Thyroid gland (tissue), 4 donors: Measurements from ENCODE around the gene MX2. TPM values are rescaled to one million over a fixed set of nuclear protein-coding genes. Genes with fewer than 3 reads are reported as not detected.

ENCODE experiments used
- DNase-seq, 2 donors: peaks; one replicate each; pipeline ENCODE4 v3.0.0-alpha.2; 2019
- H3K27ac ChIP-seq, 3 donors: fragments of 200-600 bp; sonication (generic); 1 replicate in 2 of 3; 2 replicates in 1 of 3; pipeline ENCODE4 v1.5.1; 2016 to 2019; ENCODE audit warnings: mild to moderate bottlenecking in 1 of 3, moderate library complexity in 1 of 3
- H3K27me3 ChIP-seq: fragments of 200-600 bp; sonication (generic); one replicate; pipeline ENCODE4 v1.5.1; 2019
- H3K36me3 ChIP-seq, 2 donors: fragments of 200-600 bp; sonication (generic); one replicate each; pipeline ENCODE4 v1.5.1; 2016 to 2019
- H3K4me1 ChIP-seq, 2 donors: fragments of 200-600 bp; sonication (generic); one replicate each; pipeline ENCODE4 v1.5.1; 2017 to 2019
- H3K4me3 ChIP-seq, 3 donors: fragments of 200-600 bp; sonication (generic); replicated peaks in 1 of 3; 1 replicate in 2 of 3; 2 replicates in 1 of 3; pipeline ENCODE4 v1.5.1; 2016; ENCODE audit warnings: mild to moderate bottlenecking in 1 of 3
- H3K9me3 ChIP-seq: fragments of 200-600 bp; sonication (generic); one replicate; pipeline ENCODE4 v1.5.1; 2017
- POLR2A ChIP-seq, 2 donors: fragments of 450-650 bp; IDR thresholded peaks; one replicate each; pipeline ENCODE4 v1.6.1; 2017; ENCODE audit warnings: antibody characterized with exemption in 2 of 2, mild to moderate bottlenecking in 2 of 2, moderate library complexity in 1 of 2
- WGBS, 2 donors: methylation state at CpG; one replicate each; pipeline ENCODE4 v1.1.5; 2017; 5-methylcytosine and 5-hydroxymethylcytosine counted together
- intact Hi-C: fragments of 100-400 bp; cut with DNase I; formaldehyde crosslinking; loops from one replicate; pipeline ENCODE4 v1.15.1; 2023
- total RNA-seq, 4 donors: library from RNA; depleted of rRNA; stranded (reverse); fragments of >200 nt; gene quantifications; one replicate each; pipeline ENCODE4 v1.2.3, GENCODE V29; 2016
- TF ChIP-seq, protein P1 (sequence below), 6 experiments: fragments of 200-600 bp in 3 of 6; fragments of 450-650 bp in 3 of 6; sonication (generic) in 3 of 6; IDR thresholded peaks; one replicate each; pipeline ENCODE4 v1.5.1; 2016 to 2019; ENCODE audit warnings: antibody characterized with exemption in 6 of 6, mild to moderate bottlenecking in 2 of 6, inconsistent platforms in 1 of 6, moderate library complexity in 1 of 6

Gene MX2
- total RNA-seq, 4 donors from 2014 or later = 3.0 to 19.8 (median 7.1) TPM

DNA sequence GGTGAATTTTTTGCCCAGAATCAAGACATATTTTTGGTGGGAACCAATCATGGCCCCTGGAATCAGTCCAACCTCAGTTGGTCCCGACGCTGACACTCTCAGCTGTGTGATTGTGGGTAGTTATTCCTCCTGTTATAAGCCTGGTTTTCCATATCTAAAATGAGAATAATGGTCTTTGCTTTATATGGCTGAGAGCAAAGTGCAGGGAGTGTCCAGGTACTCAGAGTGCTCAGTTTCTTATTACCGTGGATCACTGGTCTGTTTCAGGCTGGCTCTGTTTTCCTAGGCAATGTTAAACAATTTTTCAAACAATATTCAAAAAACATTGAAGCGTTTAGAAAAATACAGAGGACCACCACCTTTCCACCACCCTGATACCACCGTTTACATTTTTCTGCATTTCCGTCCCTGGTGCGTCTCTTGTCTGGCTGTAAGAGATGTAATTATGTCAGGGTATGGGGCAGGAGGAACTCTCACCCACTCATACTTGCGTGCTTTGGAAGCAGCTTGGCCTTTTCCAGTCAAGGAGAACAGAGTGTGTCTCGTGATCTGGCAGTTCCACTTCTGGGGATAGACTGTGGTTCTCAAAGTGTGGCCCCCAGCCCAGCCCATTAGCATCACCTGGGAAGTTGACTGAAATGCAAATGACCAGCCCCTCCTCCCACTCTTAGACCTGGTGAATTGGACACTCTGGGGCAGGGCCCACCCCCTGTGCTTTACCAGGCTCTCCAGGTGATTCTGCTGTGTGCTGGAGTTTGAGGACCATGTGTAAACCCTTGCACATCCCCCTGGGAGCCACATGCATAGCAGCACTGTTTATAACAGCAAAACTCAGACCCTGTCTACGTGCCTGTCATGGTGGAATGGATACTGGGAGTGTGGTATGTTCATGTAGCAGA, 71.0 kb downstream of the MX2 start:
- intact Hi-C loops = no loop called here
- H3K36me3 ChIP-seq = peaks cover 11 to 17% of the 10 kb centered on the region in 2 donors
- H3K9me3 ChIP-seq = no peaks in the 10 kb centered on the region
- no peak overlapping the region for H3K4me3 ChIP-seq
- TF ChIP-seq POLR2A (IDR thresholded peaks at IDR 0.05) = no peak
- TF ChIP-seq, protein P1, sequence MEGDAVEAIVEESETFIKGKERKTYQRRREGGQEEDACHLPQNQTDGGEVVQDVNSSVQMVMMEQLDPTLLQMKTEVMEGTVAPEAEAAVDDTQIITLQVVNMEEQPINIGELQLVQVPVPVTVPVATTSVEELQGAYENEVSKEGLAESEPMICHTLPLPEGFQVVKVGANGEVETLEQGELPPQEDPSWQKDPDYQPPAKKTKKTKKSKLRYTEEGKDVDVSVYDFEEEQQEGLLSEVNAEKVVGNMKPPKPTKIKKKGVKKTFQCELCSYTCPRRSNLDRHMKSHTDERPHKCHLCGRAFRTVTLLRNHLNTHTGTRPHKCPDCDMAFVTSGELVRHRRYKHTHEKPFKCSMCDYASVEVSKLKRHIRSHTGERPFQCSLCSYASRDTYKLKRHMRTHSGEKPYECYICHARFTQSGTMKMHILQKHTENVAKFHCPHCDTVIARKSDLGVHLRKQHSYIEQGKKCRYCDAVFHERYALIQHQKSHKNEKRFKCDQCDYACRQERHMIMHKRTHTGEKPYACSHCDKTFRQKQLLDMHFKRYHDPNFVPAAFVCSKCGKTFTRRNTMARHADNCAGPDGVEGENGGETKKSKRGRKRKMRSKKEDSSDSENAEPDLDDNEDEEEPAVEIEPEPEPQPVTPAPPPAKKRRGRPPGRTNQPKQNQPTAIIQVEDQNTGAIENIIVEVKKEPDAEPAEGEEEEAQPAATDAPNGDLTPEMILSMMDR (IDR thresholded peaks at IDR 0.05) = no peak
- H3K27me3 ChIP-seq = no peaks in the 10 kb centered on the region
- peak; percentile 77 to 80 for DNase-seq
- peak overlapping the region; percentile 74 to 89 (median 81) for H3K27ac ChIP-seq
- 61 to 62% methylated on average over 10 of the region's 10 CpGs for WGBS, 2 donors
- H3K4me1 ChIP-seq = peaks cover 16 to 23% of the 10 kb centered on the region in 2 donors

DNA sequence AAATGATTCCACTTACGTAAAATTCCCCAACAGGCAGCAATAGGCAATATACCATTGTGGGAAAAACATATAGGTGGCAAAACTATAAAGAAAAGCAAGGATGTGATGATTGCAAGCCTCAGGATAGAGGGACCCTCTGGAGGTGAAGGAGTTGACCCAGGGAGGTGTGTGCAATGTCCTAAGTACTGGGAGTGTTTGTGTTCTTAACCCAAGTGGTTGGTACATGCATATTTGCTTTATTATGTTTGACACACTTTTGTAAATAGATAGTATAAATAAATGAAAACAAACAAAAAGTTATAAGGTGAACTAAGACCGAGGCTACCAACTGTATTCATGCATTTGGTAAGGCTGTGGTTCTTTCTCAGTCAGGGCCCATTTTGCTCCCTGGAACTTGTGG, 71.7 kb downstream of the MX2 start:
- no peak for DNase-seq
- no peak overlapping the region for H3K4me3 ChIP-seq
- intact Hi-C loops = no loop called here
- no peaks in the 10 kb centered on the region for H3K9me3 ChIP-seq
- TF ChIP-seq POLR2A (IDR thresholded peaks at IDR 0.05) = no peak
- TF ChIP-seq, protein P1 (IDR thresholded peaks at IDR 0.05) = no peak
- WGBS, 2 donors = 98% methylated on average over 2 of the region's 2 CpGs
- peaks cover 11 to 20% of the 10 kb centered on the region in 2 donors for H3K36me3 ChIP-seq
- H3K27ac ChIP-seq = peak overlapping the region in 1 of 3 donors; percentile 41
- H3K4me1 ChIP-seq = peaks cover 16 to 23% of the 10 kb centered on the region in 2 donors
- no peaks in the 10 kb centered on the region for H3K27me3 ChIP-seq

DNA sequence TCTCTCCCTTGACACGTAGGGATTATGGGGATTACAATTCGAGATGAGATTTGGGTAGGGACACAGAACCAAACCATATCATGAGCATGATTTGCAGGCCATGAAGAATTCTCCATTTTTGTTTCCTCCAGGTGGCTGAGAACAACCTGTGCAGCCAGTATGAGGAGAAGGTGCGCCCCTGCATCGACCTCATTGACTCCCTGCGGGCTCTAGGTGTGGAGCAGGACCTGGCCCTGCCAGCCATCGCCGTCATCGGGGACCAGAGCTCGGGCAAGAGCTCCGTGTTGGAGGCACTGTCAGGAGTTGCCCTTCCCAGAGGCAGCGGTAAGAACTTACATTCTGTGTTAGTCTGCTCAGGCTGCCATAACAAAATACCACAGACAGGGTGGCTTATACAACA, 73.9 kb downstream of the MX2 start:
- Histone ChIP-seq H3K9me3 (no peaks in the 10 kb centered on the region), H3K4me1 (peaks cover 16 to 23% of the 10 kb centered on the region in 2 donors), H3K4me3 (no peak overlapping the region), H3K27ac (no peak overlapping the region), H3K36me3 (peaks cover 11 to 27% of the 10 kb centered on the region in 2 donors), H3K27me3 (no peaks in the 10 kb centered on the region)
- intact Hi-C loops = no loop called here
- no peak for DNase-seq
- 94 to 97% methylated on average over 11 of the region's 11 CpGs for WGBS, 2 donors
- TF ChIP-seq, protein P1 (IDR thresholded peaks at IDR 0.05) = no peak
- no peak for TF ChIP-seq POLR2A (IDR thresholded peaks at IDR 0.05)

DNA sequence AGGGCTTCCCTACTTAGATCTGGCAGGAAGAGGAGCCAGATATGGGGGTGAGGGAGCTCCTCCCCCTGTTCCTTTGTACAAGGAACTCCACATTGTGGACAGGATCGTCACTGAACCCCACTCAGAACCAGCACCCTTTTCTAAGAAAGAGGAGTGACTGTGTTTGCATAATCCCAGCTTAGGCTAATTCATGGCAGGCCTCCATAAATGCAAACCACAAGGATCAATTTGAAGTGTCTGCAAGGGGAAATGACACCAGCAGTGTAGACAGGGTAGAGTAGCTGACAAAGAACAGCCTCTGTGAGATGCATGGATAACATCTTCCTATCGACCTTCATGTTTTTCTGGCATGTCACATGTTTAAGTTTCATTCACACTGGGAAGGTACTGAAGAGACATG, 75.9 kb downstream of the MX2 start:
- Histone ChIP-seq H3K4me1 (peaks cover 7 to 11% of the 10 kb centered on the region in 2 donors), H3K36me3 (peaks cover 24 to 43% of the 10 kb centered on the region in 2 donors), H3K9me3 (no peaks in the 10 kb centered on the region), H3K4me3 (no peak overlapping the region), H3K27ac (no peak overlapping the region), H3K27me3 (no peaks in the 10 kb centered on the region)
- WGBS, 2 donors = 65 to 91% methylated on average over 2 of the region's 2 CpGs
- no peak for DNase-seq
- intact Hi-C loops = no loop called here
- TF ChIP-seq, protein P1 (IDR thresholded peaks at IDR 0.05) = no peak
- TF ChIP-seq POLR2A (IDR thresholded peaks at IDR 0.05) = no peak
